H1 (cell line): ENCODE measurements around the gene RNF157. TPM values are rescaled to one million over a fixed set of nuclear protein-coding genes. Genes with fewer than 3 reads are reported as not detected.

ENCODE experiments used
- CTCF ChIA-PET: fragments of 300-600 bp; sonication (Branson Sonifier 250); formaldehyde crosslinking; loops from one replicate; lab custom pipeline; 2021; ENCODE audit not compliant: partially characterized antibody; lab: Charles Lee
- POLR2A ChIA-PET: fragments of 300-600 bp; sonication (Branson Sonifier 250); formaldehyde crosslinking; loops from one replicate; lab custom pipeline; 2021; ENCODE audit warnings: inconsistent platforms; ENCODE audit not compliant: partially characterized antibody; lab: Charles Lee
- DNase-seq, 2 experiments: peaks; one replicate each; pipeline versions ENCODE4 v3.0.0 to v3.0.0-alpha.2; 2010 to 2022; ENCODE audit warnings: low spot score in 2 of 2, low read depth in 1 of 2, mixed read lengths in 1 of 2
- FAIRE-seq: peaks from 2 replicates; lab custom pipeline; 2011; peaks lifted over from hg19 to GRCh38; lab: Jason Lieb, UNC
- H2AFZ ChIP-seq: 2 replicates; pipeline ENCODE4 v1.8.1; 2012; ENCODE audit warnings: low read length, inconsistent platforms
- H2AK5ac ChIP-seq: 2 replicates; pipeline ENCODE4 v1.6.1; 2013; ENCODE audit warnings: low read depth, low read length
- H2BK120ac ChIP-seq: replicated peaks from 2 replicates; pipeline ENCODE3; 2013; ENCODE audit warnings: low read depth, low read length, inconsistent platforms
- H2BK12ac ChIP-seq: 2 replicates; pipeline ENCODE4 v1.6.1; 2013; ENCODE audit warnings: low read depth, low read length
- H2BK15ac ChIP-seq: 2 replicates; pipeline ENCODE4 v1.6.1; 2013; ENCODE audit warnings: low read length
- H2BK20ac ChIP-seq: 2 replicates; pipeline ENCODE4 v1.6.1; 2013; ENCODE audit warnings: low read length
- H2BK5ac ChIP-seq: 2 replicates; pipeline ENCODE4 v1.6.1; 2013; ENCODE audit warnings: low read depth, low read length
- H3K14ac ChIP-seq: 2 replicates; pipeline ENCODE4 v1.6.1; 2013; ENCODE audit warnings: inconsistent platforms; ENCODE audit not compliant: insufficient read length
- H3K18ac ChIP-seq: 2 replicates; pipeline ENCODE4 v1.6.1; 2013; ENCODE audit warnings: low read length; ENCODE audit errors: extremely low read depth
- H3K23ac ChIP-seq: 2 replicates; pipeline ENCODE4 v1.6.1; 2013; ENCODE audit warnings: inconsistent platforms; ENCODE audit not compliant: insufficient read length
- H3K23me2 ChIP-seq: 2 replicates; pipeline ENCODE4 v1.6.1; 2013; ENCODE audit warnings: low read depth, low read length
- H3K27ac ChIP-seq: 2 replicates; pipeline ENCODE4 v1.6.1; 2011; ENCODE audit warnings: low read depth, low read length, inconsistent platforms
- H3K27me3 ChIP-seq, 4 experiments: replicated peaks in 1 of 4; 1 replicate in 1 of 4; 2 replicates in 3 of 4; pipeline versions ENCODE4 v1.6.1 to v1.8.1; 2011 to 2013; ENCODE audit warnings: low read length in 3 of 4, mild to moderate bottlenecking in 3 of 4, inconsistent platforms in 2 of 4, mixed read lengths in 2 of 4, moderate library complexity in 1 of 4; ENCODE audit not compliant: control insufficient read depth in 3 of 4, insufficient read depth in 3 of 4; ENCODE audit errors: extremely low read depth in 1 of 4
- H3K36me3 ChIP-seq, 4 experiments: 2 replicates each; pipeline versions ENCODE4 v1.6.1 to v1.8.1; 2011 to 2013; ENCODE audit warnings: mild to moderate bottlenecking in 4 of 4, low read length in 3 of 4, moderate library complexity in 2 of 4, control low read depth in 1 of 4, inconsistent platforms in 1 of 4; ENCODE audit not compliant: insufficient read depth in 4 of 4, control insufficient read depth in 2 of 4
- H3K4ac ChIP-seq: replicated peaks from 2 replicates; pipeline ENCODE3; 2013; ENCODE audit warnings: low read length, low read depth, mixed read lengths, inconsistent platforms; ENCODE audit not compliant: insufficient read length
- H3K4me1 ChIP-seq, 4 experiments: replicated peaks in 1 of 4; 1 replicate in 1 of 4; 2 replicates in 3 of 4; pipeline versions ENCODE4 v1.6.1 to v1.8.1; 2011 to 2013; ENCODE audit warnings: low read length in 3 of 4, inconsistent platforms in 2 of 4, mixed read lengths in 1 of 4; ENCODE audit not compliant: insufficient read depth in 4 of 4, control insufficient read depth in 3 of 4
- H3K4me2 ChIP-seq, 2 experiments: 2 replicates each; pipeline versions ENCODE4 v1.6.1 to v1.8.1; 2011 to 2013; ENCODE audit warnings: low read depth in 2 of 2, low read length in 2 of 2, control low read depth in 1 of 2, inconsistent platforms in 1 of 2, mild to moderate bottlenecking in 1 of 2; ENCODE audit not compliant: insufficient read depth in 1 of 2
- H3K4me3 ChIP-seq, 4 experiments: fragments of 200-600, 300-600 bp in 1 of 4; sonication (generic), shearing (Covaris generic), sonication (Bioruptor Twin) in 1 of 4; 2 replicates each; pipeline versions ENCODE4 v1.5.1 to v1.8.1; 2011 to 2016; ENCODE audit warnings: low read length in 4 of 4, low read depth in 3 of 4, control low read depth in 2 of 4, inconsistent platforms in 2 of 4, mild to moderate bottlenecking in 2 of 4, mixed read lengths in 1 of 4, moderate library complexity in 1 of 4; ENCODE audit not compliant: insufficient read depth in 2 of 4; ENCODE audit errors: extremely low read depth in 1 of 4
- H3K56ac ChIP-seq: replicated peaks from 2 replicates; pipeline ENCODE3; 2013; ENCODE audit warnings: low read depth, mild to moderate bottlenecking, mixed read lengths, low read length, inconsistent platforms; ENCODE audit not compliant: insufficient read length
- H3K79me1 ChIP-seq: 2 replicates; pipeline ENCODE4 v1.6.1; 2013; ENCODE audit warnings: low read depth, low read length, control low read depth
- H3K79me2 ChIP-seq, 2 experiments: 2 replicates each; pipeline versions ENCODE4 v1.6.1 to v1.8.1; 2012 to 2013; ENCODE audit warnings: low read length in 2 of 2, mild to moderate bottlenecking in 2 of 2, inconsistent platforms in 1 of 2; ENCODE audit not compliant: insufficient read depth in 2 of 2, control insufficient read depth in 1 of 2
- H3K9ac ChIP-seq, 4 experiments: replicated peaks in 1 of 4; 1 replicate in 1 of 4; 2 replicates in 3 of 4; pipeline versions ENCODE4 v1.6.1 to v1.8.1; 2011 to 2013; ENCODE audit warnings: low read depth in 3 of 4, low read length in 3 of 4, control low read depth in 2 of 4, mild to moderate bottlenecking in 2 of 4, moderate library complexity in 2 of 4, inconsistent platforms in 1 of 4; ENCODE audit errors: extremely low read depth in 1 of 4
- H3K9me3 ChIP-seq, 2 experiments: 2 replicates each; pipeline versions ENCODE4 v1.6.1 to v1.8.1; 2012 to 2013; ENCODE audit warnings: mild to moderate bottlenecking in 2 of 2, moderate library complexity in 2 of 2, control low read depth in 1 of 2, inconsistent platforms in 1 of 2, low read depth in 1 of 2, low read length in 1 of 2, mixed read lengths in 1 of 2; ENCODE audit not compliant: insufficient read depth in 2 of 2
- H4K20me1 ChIP-seq, 2 experiments: replicated peaks in 1 of 2; 2 replicates each; pipeline versions ENCODE3 to v1.8.1; 2011 to 2013; ENCODE audit warnings: inconsistent platforms in 2 of 2, low read length in 2 of 2, mild to moderate bottlenecking in 1 of 2; ENCODE audit not compliant: insufficient read depth in 2 of 2, control insufficient read depth in 1 of 2
- H4K5ac ChIP-seq: 2 replicates; pipeline ENCODE4 v1.6.1; 2013; ENCODE audit warnings: low read length, low read depth, mixed read lengths, inconsistent platforms; ENCODE audit not compliant: insufficient read length
- H4K8ac ChIP-seq: 2 replicates; pipeline ENCODE4 v1.8.0; 2013; ENCODE audit warnings: mild to moderate bottlenecking, moderate library complexity, low read length, inconsistent platforms; ENCODE audit not compliant: insufficient read depth; ENCODE audit errors: extremely low read depth
- H4K91ac ChIP-seq: replicated peaks from 2 replicates; pipeline ENCODE3; 2013; ENCODE audit warnings: low read length, mixed read lengths, inconsistent platforms; ENCODE audit not compliant: insufficient read length
- ATF2 ChIP-seq: IDR thresholded peaks from 2 replicates; pipeline ENCODE4 v1.6.1; 2012; ENCODE audit warnings: low read length, inconsistent platforms
- CEBPB ChIP-seq: IDR thresholded peaks from 2 replicates; pipeline ENCODE4 v1.6.1; 2012; ENCODE audit warnings: low read depth, low read length
- GTF2F1 ChIP-seq: IDR thresholded peaks from 2 replicates; pipeline ENCODE4 v1.6.1; 2012; ENCODE audit warnings: low read depth, low read length, improper control_type of control experiment, borderline replicate concordance
- MAFK ChIP-seq: IDR thresholded peaks from 2 replicates; pipeline ENCODE4 v1.6.1; 2012; ENCODE audit warnings: low read depth, mild to moderate bottlenecking, improper control_type of control experiment, low read length
- RFX5 ChIP-seq: IDR thresholded peaks from 2 replicates; pipeline ENCODE4 v1.6.1; 2011; ENCODE audit warnings: low read depth, low read length, improper control_type of control experiment, borderline replicate concordance
- RNF2 ChIP-seq: fragments of 200-900, 300-1000 bp; sonication (generic); IDR thresholded peaks from 2 replicates; pipeline ENCODE4 v1.7.1; 2016; ENCODE audit warnings: borderline replicate concordance, low read depth, mild to moderate bottlenecking, antibody characterized with exemption, low read length; ENCODE audit not compliant: poor library complexity, severe bottlenecking; ENCODE audit errors: missing control alignments
- SP2 ChIP-seq: IDR thresholded peaks from 2 replicates; pipeline ENCODE4 v1.6.1; 2012; ENCODE audit warnings: mild to moderate bottlenecking, low read length, inconsistent platforms
- TAF7 ChIP-seq: optimal IDR thresholded peaks from 2 replicates; pipeline ENCODE3; 2011; ENCODE audit warnings: low read depth, mild to moderate bottlenecking, inconsistent platforms, low read length, moderate library complexity, borderline replicate concordance
- TEAD4 ChIP-seq: IDR thresholded peaks from 2 replicates; pipeline ENCODE4 v1.6.1; 2012; ENCODE audit warnings: low read depth, low read length, inconsistent platforms, mixed read lengths
- WGBS, 2 experiments: shearing (Covaris generic) in 1 of 2; methylation state at CpG; one replicate each; pipeline versions ENCODE4 v1.1.6 to v1.1.7; 2013 to 2015; ENCODE audit warnings: low lambda C conversion rate in 2 of 2, mixed read lengths in 2 of 2, inconsistent platforms in 1 of 2, low coverage in 1 of 2, missing lambda C conversion rate in 1 of 2; ENCODE audit not compliant: insufficient replicate concordance in 2 of 2, insufficient coverage in 1 of 2, insufficient read length in 1 of 2; ENCODE audit errors: extremely low coverage in 1 of 2, missing lambda C conversion rate in 1 of 2; 5-methylcytosine and 5-hydroxymethylcytosine counted together
- polyA plus RNA-seq, 7 experiments: library from polyadenylated mRNA; depleted of rRNA in 3 of 7; stranded (reverse) in 5 of 7; unstranded in 2 of 7; fragments of >200 nt in 5 of 7; fragments of 200-250 nt in 2 of 7; gene quantifications; 1 replicate in 5 of 7; 2 replicates in 1 of 7; 4 replicates in 1 of 7; pipeline versions ENCODE4 v1.2.1 to v1.2.3, GENCODE V29; 2011 to 2013; ENCODE audit warnings: missing spikeins in 2 of 7, mixed read lengths in 2 of 7
- total RNA-seq: library from RNA; stranded (reverse); fragmentation: NEBNext Ultra II Directional; extraction: Animal tissue kit (Norgen Biotek cat#: 25700); gene quantifications from 2 replicates; pipeline ENCODE4 v1.2.1, GENCODE V29; 2021
- TF ChIP-seq, protein P1 (sequence below): IDR thresholded peaks from 2 replicates; pipeline ENCODE4 v1.6.1; 2012; ENCODE audit warnings: inconsistent platforms

RNF157 gene
- total and polyA plus RNA-seq, 2 of the 8 experiments (the other 6 are each of a cell fraction or from before 2014, with no cell fraction given), result 13.4 to 16.7 TPM

- WGBS, 2 experiments, result 73% methylated on average over 5 of the region's 5 CpGs; no CpG with 5 or more reads in 1 of the 2 experiments
- ChIA-PET CTCF (interaction anchor here (0.8 to 41.5 kb wide), 18 partner anchors 11 to 331 kb away, joined by 3 to 778 read pairs (median 6); partner anchors contain the start of genes FOXJ1, GALR2 and QRICH2), POLR2A (interaction anchor here (0.8 to 5.4 kb wide), 5 partner anchors 14 to 329 kb away, joined by 3 to 70 read pairs (median 5); partner anchors contain the start of genes EXOC7 and FOXJ1)
- Histone ChIP-seq H4K20me1 (no peaks in the 10 kb centered on the region), H3K4me3 (peak overlapping the region in 3 of 4 experiments; percentile 5 to 48 (median 19); a peak in 2 of 8 replicates), H4K91ac (no peak overlapping the region), H3K79me2 (no peaks in the 10 kb centered on the region), H3K56ac (no peak overlapping the region), H4K8ac (no peak overlapping the region), H2BK5ac (peak overlapping the region; percentile 47; the same call in 1 of the 2 replicates), H2BK12ac (peak overlapping the region; percentile 79; the same call in 1 of the 2 replicates), H3K27ac (no peak overlapping the region), H2BK120ac (no peak overlapping the region), H3K9ac (no peak overlapping the region; a peak in 2 of 7 replicates), H2BK15ac (0 out of 2 replicates have a peak overlapping the region, but pooled peaks have one; percentile 88), H3K27me3 (peaks cover 0 to 13% (median 7%) of the 10 kb centered on the region in 4 experiments; a peak in 4 of 7 replicates), H2AK5ac (no peak overlapping the region), H3K18ac (no peak overlapping the region), H3K4me2 (peak overlapping the region; percentile 5 to 53; a peak in 3 of 4 replicates), H3K23ac (no peak overlapping the region), H3K4ac (no peak overlapping the region), H3K4me1 (peaks cover 7 to 32% (median 19%) of the 10 kb centered on the region in 4 experiments), H4K5ac (no peak overlapping the region), H3K9me3 (no peaks in the 10 kb centered on the region), H2AFZ (no peak overlapping the region), H2BK20ac (peak overlapping the region; percentile 8; the same call in 1 of the 2 replicates), H3K79me1 (no peaks in the 10 kb centered on the region), H3K23me2 (peaks cover 2% of the 10 kb centered on the region; the same call in 1 of the 2 replicates), H3K14ac (no peak overlapping the region), H3K36me3 (no peaks in the 10 kb centered on the region)
- no peak for FAIRE-seq
- no peak for DNase-seq
- TF ChIP-seq TAF7 (no peak), CEBPB (no peak), RNF2 (no peak), GTF2F1 (no peak), TEAD4 (no peak), RFX5 (no peak), MAFK (no peak), SP2 (no peak), ATF2 (no peak)
- TF ChIP-seq, protein P1, sequence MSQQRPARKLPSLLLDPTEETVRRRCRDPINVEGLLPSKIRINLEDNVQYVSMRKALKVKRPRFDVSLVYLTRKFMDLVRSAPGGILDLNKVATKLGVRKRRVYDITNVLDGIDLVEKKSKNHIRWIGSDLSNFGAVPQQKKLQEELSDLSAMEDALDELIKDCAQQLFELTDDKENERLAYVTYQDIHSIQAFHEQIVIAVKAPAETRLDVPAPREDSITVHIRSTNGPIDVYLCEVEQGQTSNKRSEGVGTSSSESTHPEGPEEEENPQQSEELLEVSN, result no peak
Observed at GRCh38 chr17:76120658-76121008, 119.7 kb downstream of the RNF157 start.
